Measurements from ENCODE around the gene NCK1.
A peak's percentile ranks its signal among the peaks of the same experiment; 100 is the strongest.
"Not testable (repeated sequence)": the region's sequence is repeated elsewhere in the genome, so short reads cannot be mapped to it uniquely, and the experiment has no call there.

NCK1 gene

GRCh38 chr3:136862617-136863322 is 762 bp downstream of the NCK1 start:
- DNase-seq (ENCODE audit: low spot score) = peak; percentile 46

- DNase-seq (ENCODE audit: low spot score) = no peak
These were observed 7.3 kb downstream of the NCK1 start for GRCh38 chr3:136869282-136869681.

GRCh38 chr3:136872258-136872657 is 10.2 kb downstream of the NCK1 start:
- not testable (repeated sequence) for DNase-seq (ENCODE audit: low spot score)

GRCh38 chr3:136879510-136879909 is 17.5 kb downstream of the NCK1 start:
- not testable (repeated sequence) for DNase-seq (ENCODE audit: low spot score)

- DNase-seq (ENCODE audit: low spot score) = peak; percentile 35
These were observed 20.6 kb downstream of the NCK1 start for GRCh38 chr3:136882571-136882970.

GRCh38 chr3:136883967-136884720 is 22.1 kb downstream of the NCK1 start:
- DNase-seq (ENCODE audit: low spot score) = no peak

GRCh38 chr3:136885357-136886213 is 23.6 kb downstream of the NCK1 start:
- DNase-seq (ENCODE audit: low spot score) = no peak

- no peak for DNase-seq (ENCODE audit: low spot score)
These were observed 27.9 kb downstream of the NCK1 start for GRCh38 chr3:136889947-136890346.

GRCh38 chr3:136891934-136892855 is 30.2 kb downstream of the NCK1 start:
- DNase-seq (ENCODE audit: low spot score) = no peak

- DNase-seq (ENCODE audit: low spot score) = no peak
These were observed 31.9 kb downstream of the NCK1 start for GRCh38 chr3:136893848-136894443.

- DNase-seq (ENCODE audit: low spot score) = not testable (repeated sequence)
These were observed 35.2 kb downstream of the NCK1 start for GRCh38 chr3:136897171-136897570.

GRCh38 chr3:136898549-136898948 is 36.5 kb downstream of the NCK1 start:
- no peak for DNase-seq (ENCODE audit: low spot score)

GRCh38 chr3:136898954-136899353 is 36.9 kb downstream of the NCK1 start:
- DNase-seq (ENCODE audit: low spot score) = no peak

GRCh38 chr3:136899622-136900158 is 37.7 kb downstream of the NCK1 start:
- DNase-seq (ENCODE audit: low spot score) = no peak

GRCh38 chr3:136900694-136901093 is 38.7 kb downstream of the NCK1 start:
- not testable (repeated sequence) for DNase-seq (ENCODE audit: low spot score)

GRCh38 chr3:136901391-136901790 is 39.4 kb downstream of the NCK1 start:
- DNase-seq (ENCODE audit: low spot score) = no peak

GRCh38 chr3:136902530-136902929 is 40.5 kb downstream of the NCK1 start:
- not testable (repeated sequence) for DNase-seq (ENCODE audit: low spot score)

- no peak for DNase-seq (ENCODE audit: low spot score)
These were observed 41.9 kb downstream of the NCK1 start for GRCh38 chr3:136903899-136904298.

GRCh38 chr3:136904746-136905145 is 42.7 kb downstream of the NCK1 start:
- DNase-seq (ENCODE audit: low spot score) = no peak

- DNase-seq (ENCODE audit: low spot score) = no peak
These were observed 43.5 kb downstream of the NCK1 start for GRCh38 chr3:136905549-136905948.

GRCh38 chr3:136906725-136907124 is 44.7 kb downstream of the NCK1 start:
- no peak for DNase-seq (ENCODE audit: low spot score)
